K562 (cell line): ENCODE measurements around the gene OGDH. TPM values are rescaled to one million over a fixed set of nuclear protein-coding genes. Genes with fewer than 3 reads are reported as not detected.
A peak's percentile ranks its signal among the peaks of the same experiment; 100 is the strongest.

Experiments used
- BCOR ChIP-seq: fragments of 450-650 bp; IDR thresholded peaks from 2 replicates; pipeline ENCODE4 v1.6.1; 2016
- CBFA2T2 ChIP-seq: fragments of 450-650 bp; conservative IDR thresholded peaks from 2 replicates; pipeline ENCODE4 v1.6.1; 2017; ENCODE audit warnings: mild to moderate bottlenecking
- CBX1 ChIP-seq: sonication (generic); IDR thresholded peaks from 2 replicates; pipeline ENCODE4 v1.6.1; 2016; ENCODE audit warnings: antibody characterized with exemption, low read depth, mild to moderate bottlenecking
- GATA2 ChIP-seq: sonication (generic); formaldehyde crosslinking; IDR thresholded peaks from 2 replicates; pipeline ENCODE4 v1.4.0; 2020; ENCODE audit warnings: mild to moderate bottlenecking, missing genetic modification reagents
- ILF3 ChIP-seq: fragments of 450-650 bp; IDR thresholded peaks from 2 replicates; pipeline ENCODE4 v1.6.1; 2018; ENCODE audit warnings: antibody characterized with exemption, mild to moderate bottlenecking, moderate library complexity, borderline replicate concordance
- JUNB ChIP-seq: fragments of 450-650 bp; formaldehyde crosslinking; conservative IDR thresholded peaks from 2 replicates; pipeline ENCODE4 v1.4.0; 2020; ENCODE audit warnings: mild to moderate bottlenecking
- NR2C1 ChIP-seq, 2 experiments: fragments of 450-650 bp; IDR thresholded peaks; 2 replicates each; pipeline ENCODE4 v1.6.1; 2017; ENCODE audit warnings: mild to moderate bottlenecking in 2 of 2, antibody characterized with exemption in 1 of 2, inconsistent platforms in 1 of 2, missing compliant biosample characterization in 1 of 2, missing genetic modification characterization in 1 of 2
- SMARCE1 ChIP-seq: fragments of 450-650 bp; IDR thresholded peaks from 2 replicates; pipeline ENCODE4 v1.7.1; 2016; ENCODE audit warnings: mild to moderate bottlenecking
- TCF3 ChIP-seq: sonication (generic); formaldehyde crosslinking; IDR thresholded peaks from 2 replicates; pipeline ENCODE4 v1.4.0; 2020; ENCODE audit warnings: mild to moderate bottlenecking, missing genetic modification reagents
- TCF7 ChIP-seq: sonication (generic); IDR thresholded peaks from 2 replicates; pipeline ENCODE4 v1.6.1; 2016; ENCODE audit warnings: antibody characterized with exemption, borderline replicate concordance
- VEZF1 ChIP-seq: fragments of 200-800 bp; sonication (Bioruptor generic); IDR thresholded peaks from 2 replicates; pipeline ENCODE4 v1.6.1; 2017; ENCODE audit warnings: missing genetic modification characterization, missing compliant biosample characterization
- ZBTB33 ChIP-seq: sonication (generic); formaldehyde crosslinking; IDR thresholded peaks from 2 replicates; pipeline ENCODE4 v1.8.1; 2023; ENCODE audit warnings: mild to moderate bottlenecking, missing genetic modification reagents
- ZNF354B ChIP-seq: fragments of 250-450 bp; sonication (Bioruptor Pico); IDR thresholded peaks from 2 replicates; pipeline ENCODE4 v1.4.0; 2020
- ZNF740 ChIP-seq, 3 experiments: fragments of 200-800 bp in 1 of 3; sonication (Bioruptor generic) in 1 of 3; sonication (generic) in 1 of 3; formaldehyde crosslinking in 1 of 3; IDR thresholded peaks; 2 replicates each; pipeline versions ENCODE4 v1.6.1 to v1.8.0; 2016 to 2022; ENCODE audit warnings: mild to moderate bottlenecking in 2 of 3, missing compliant biosample characterization in 2 of 3, missing genetic modification characterization in 2 of 3, missing genetic modification reagents in 1 of 3
- ZNF778 ChIP-seq: fragments of 450-650 bp; formaldehyde crosslinking; IDR thresholded peaks from 2 replicates; pipeline ENCODE4 v1.4.0; 2020; ENCODE audit warnings: mild to moderate bottlenecking, moderate library complexity
- ZNF780A ChIP-seq: fragments of 250-450 bp; sonication (Bioruptor Pico); IDR thresholded peaks from 2 replicates; pipeline ENCODE4 v1.5.0; 2021; ENCODE audit warnings: mild to moderate bottlenecking
- ZSCAN32 ChIP-seq: fragments of 450-650 bp; formaldehyde crosslinking; IDR thresholded peaks from 2 replicates; pipeline ENCODE4 v1.4.0; 2020; ENCODE audit warnings: mild to moderate bottlenecking, moderate library complexity
- polyA plus RNA-seq, 8 experiments: library from polyadenylated mRNA; depleted of rRNA in 4 of 8; stranded (reverse) in 5 of 8; unstranded in 3 of 8; fragments of >200 nt; fragmentation: Nextera tagmentation in 2 of 8; fragmentation: Illumina TruSeq in 1 of 8; extraction: Ambion mirVana in 2 of 8; extraction: Trizol in 1 of 8; gene quantifications; 2 replicates each; pipeline versions ENCODE4 v1.2.1 to v1.2.3, GENCODE V29; 2011 to 2014; ENCODE audit warnings: inconsistent platforms in 1 of 8, missing spikeins in 1 of 8
- total RNA-seq, 7 experiments: library from RNA; depleted of rRNA in 6 of 7; stranded (reverse); fragments of >200 nt in 6 of 7; fragmentation: Illumina TruSeq in 2 of 7; extraction: Trizol in 2 of 7; gene quantifications; 2 replicates each; pipeline versions ENCODE4 v1.2.1 to v1.2.3, GENCODE V29; 2011 to 2021; ENCODE audit warnings: low replicate concordance in 1 of 7

The OGDH gene
- total and polyA plus RNA-seq, 9 of the 15 experiments (the other 6 are each of a cell fraction or from before 2014, with no cell fraction given): 3.1 to 80.3 (median 23.5) TPM

GRCh38 chr7:44607141-44608068 lies 978 bp downstream of the OGDH start (continued):
- TF ChIP-seq GATA2 (CRISPR knock-in tag) (no peak), ZNF780A (CRISPR knock-in tag) (no peak), ZNF740 (CRISPR knock-in tag; IDR thresholded peaks at IDR 0.05) (0 out of 2 replicates have a peak, but pooled peaks have one; percentile 14), ZNF740 (tag; IDR thresholded peaks at IDR 0.05) (no peak), SMARCE1 (no peak), BCOR (peak; percentile 55; the same call in 1 of the 2 replicates), CBFA2T2 (no peak), ZSCAN32 (CRISPR knock-in tag) (no peak), JUNB (CRISPR knock-in tag) (no peak), ZBTB33 (no peak), ZNF354B (CRISPR knock-in tag) (no peak), VEZF1 (CRISPR knock-in tag) (no peak), ZNF778 (CRISPR knock-in tag) (no peak), CBX1 (no peak; the same call in 1 of the 2 replicates), NR2C1 (IDR thresholded peaks at IDR 0.05) (peak; percentile 75; the same call in 1 of the 2 replicates), NR2C1 (tag; IDR thresholded peaks at IDR 0.05) (0 out of 2 replicates have a peak, but pooled peaks have one; percentile 5), ILF3 (no peak), TCF7 (no peak), TCF3 (CRISPR knock-in tag) (0 out of 2 replicates have a peak, but pooled peaks have one; percentile 9)
- TF ChIP-seq, all 486 proteins: peak for 30
